Mesothelial cell of epicardium (in vitro differentiated cells): Measurements from ENCODE around the gene PLET1. TPM values are rescaled to one million over a fixed set of nuclear protein-coding genes. Genes with fewer than 3 reads are reported as not detected.
"Not testable (repeated sequence)": the region's sequence is repeated elsewhere in the genome, so short reads cannot be mapped to it uniquely, and the experiment has no call there.

Experiments used
- DNase-seq, 2 experiments: peaks; one replicate each; pipeline ENCODE4 v3.0.0; 2021; ENCODE audit warnings: low spot score in 2 of 2; ENCODE audit not compliant: unreplicated experiment in 2 of 2
- H3K27ac Mint-ChIP-seq: 2 replicates; pipeline ENCODE4 v1.8.0; 2021; ENCODE audit warnings: mixed read lengths
- H3K27me3 Mint-ChIP-seq: 2 replicates; pipeline ENCODE4 v1.8.0; 2021; ENCODE audit warnings: low read depth, mixed read lengths
- H3K36me3 Mint-ChIP-seq: 2 replicates; pipeline ENCODE4 v1.8.0; 2021; ENCODE audit warnings: mixed read lengths
- H3K4me1 Mint-ChIP-seq: 2 replicates; pipeline ENCODE4 v1.8.0; 2021; ENCODE audit warnings: mixed read lengths
- H3K4me3 Mint-ChIP-seq: 2 replicates; pipeline ENCODE4 v1.8.0; 2021; ENCODE audit warnings: mild to moderate bottlenecking, moderate library complexity, mixed read lengths
- H3K9me3 Mint-ChIP-seq: 2 replicates; pipeline ENCODE4 v1.8.0; 2021; ENCODE audit warnings: mixed read lengths
- CTCF ChIP-seq: fragments of 200-600 bp; sonication (generic); IDR thresholded peaks from one replicate; pipeline ENCODE4 v1.5.0; 2021; ENCODE audit warnings: antibody characterized with exemption; ENCODE audit not compliant: unreplicated experiment
- total RNA-seq: library from RNA; stranded (reverse); gene quantifications from 3 replicates; pipeline ENCODE4 v1.2.1, GENCODE V29; 2021

PLET1 gene
- total RNA-seq, 1 donor from 2014 or later: not detected

GRCh38 chr11:112206071-112206470 is 54.6 kb downstream of the PLET1 start:
- Mint-ChIP-seq H3K36me3 (peaks cover 26% of the 10 kb centered on the region), H3K4me3 (no peak overlapping the region), H3K27me3 (no peaks in the 10 kb centered on the region), H3K9me3 (peaks cover 4% of the 10 kb centered on the region), H3K27ac (no peak overlapping the region), H3K4me1 (no peaks in the 10 kb centered on the region)
- TF ChIP-seq CTCF: no peak
- DNase-seq: no peak

- DNase-seq: no peak
- TF ChIP-seq CTCF: no peak
- peaks cover 36% of the 10 kb centered on the region for H3K36me3 Mint-ChIP-seq
- peaks cover 3% of the 10 kb centered on the region for H3K9me3 Mint-ChIP-seq
- H3K27me3 Mint-ChIP-seq: no peaks in the 10 kb centered on the region
- H3K4me1 Mint-ChIP-seq: peaks cover 4% of the 10 kb centered on the region
- H3K4me3 Mint-ChIP-seq: no peak overlapping the region
- H3K27ac Mint-ChIP-seq: no peak overlapping the region
Measured at GRCh38 chr11:112200252-112200651, 60.4 kb downstream of the PLET1 start.

- H3K4me3 Mint-ChIP-seq, H3K27me3 Mint-ChIP-seq, H3K27ac Mint-ChIP-seq, DNase-seq, H3K9me3 Mint-ChIP-seq, H3K4me1 Mint-ChIP-seq: not testable (repeated sequence)
- peaks cover 29% of the 10 kb centered on the region for H3K36me3 Mint-ChIP-seq
Measured at GRCh38 chr11:112199101-112199500, 61.6 kb downstream of the PLET1 start.

Other genes starting within 250 kb of the PLET1 start
- gene DLAT, start 235.5 kb downstream of the PLET1 start, total RNA-seq: 23.8 to 26.5 TPM (median 25.0 TPM) in 3 replicates
- 1.2 to 1.9 TPM (median 1.3 TPM) in 3 replicates for gene PIH1D2, start 186.8 kb downstream of the PLET1 start, total RNA-seq
- gene NKAPD1, start 186.6 kb downstream of the PLET1 start, total RNA-seq: 23.3 to 28.0 TPM (median 26.3 TPM) in 3 replicates
- 48.8 to 51.9 TPM (median 51.5 TPM) in 3 replicates for gene TIMM8B, start 174.1 kb downstream of the PLET1 start, total RNA-seq
- 44.4 to 48.6 TPM (median 47.3 TPM) in 3 replicates for gene SDHD, start 174.0 kb downstream of the PLET1 start, total RNA-seq
- 0.24 to 0.31 TPM (median 0.29 TPM) in 3 replicates for gene IL18, start 96.8 kb downstream of the PLET1 start, total RNA-seq
- 0.36 to 0.65 TPM in 2 of 3 replicates, not detected in the other for gene TEX12, start 93.5 kb downstream of the PLET1 start, total RNA-seq
- gene BCO2, start 85.3 kb downstream of the PLET1 start, total RNA-seq: 38.2 to 43.4 TPM (median 38.9 TPM) in 3 replicates
- gene PTS, start 34.4 kb downstream of the PLET1 start, total RNA-seq: 54.9 to 59.3 TPM (median 56.2 TPM) in 3 replicates